Measurements from ENCODE around the gene MBNL1. TPM values are rescaled to one million over a fixed set of nuclear protein-coding genes. Genes with fewer than 3 reads are reported as not detected.

Gene MBNL1
- polyA plus RNA-seq, 3 donors = 190 to 204 (median 191) TPM

- intact Hi-C loops (cut with micrococcal nuclease) = loop anchor here in 1 of 2 donors (10.0 kb wide), 1 partner anchor 373 kb away; no protein-coding TSS in a partner anchor
- Histone ChIP-seq H3K36me3 (replicated peaks in 1 of 2; ENCODE audit: control insufficient read depth in 1 of 2, insufficient read depth in 2 of 2, low read length in 2 of 2) (peaks cover 76 to 80% of the 10 kb centered on the region in 2 donors), H3K79me2 (ENCODE audit: insufficient read depth, low read length) (peaks cover 98% of the 10 kb centered on the region)
Measured at GRCh38 chr3:152447511-152447910, 178.8 kb downstream of the MBNL1 start.

GRCh38 chr3:152448091-152448490 is 179.4 kb downstream of the MBNL1 start:
- Histone ChIP-seq H3K79me2 (ENCODE audit: insufficient read depth, low read length) (peaks cover 97% of the 10 kb centered on the region), H3K4me1 (ENCODE audit: control insufficient read depth in 1 of 2, insufficient read depth in 2 of 2, low read length in 2 of 2) (peaks cover 0 to 4% of the 10 kb centered on the region in 2 donors), H2AFZ (ENCODE audit: insufficient read depth, low read depth, low read length, poor library complexity, severe bottlenecking) (no peak overlapping the region), H3K27me3 (ENCODE audit: control insufficient read depth in 2 of 2, insufficient read depth in 2 of 2, low read length in 2 of 2) (no peaks in the 10 kb centered on the region), H3K36me3 (replicated peaks in 1 of 2; ENCODE audit: control insufficient read depth in 1 of 2, insufficient read depth in 2 of 2, low read length in 2 of 2) (peaks cover 80 to 83% of the 10 kb centered on the region in 2 donors), H3K4me2 (replicated peaks; ENCODE audit: extremely low read depth, low read length, poor library complexity, severe bottlenecking) (no peak overlapping the region), H3K27ac (ENCODE audit: low read depth in 1 of 2, low read length in 2 of 2) (no peak overlapping the region), H4K20me1 (ENCODE audit: insufficient read depth, low read length) (peaks cover 98% of the 10 kb centered on the region), H3K4me3 (replicated peaks in 1 of 3; ENCODE audit: low read depth in 2 of 3, low read length in 3 of 3) (no peak overlapping the region), H3K9ac (ENCODE audit: insufficient read depth, low read length, poor library complexity, severe bottlenecking) (no peak overlapping the region), H3K9me3 (replicated peaks in 1 of 2; ENCODE audit: control insufficient read depth in 1 of 2, insufficient read depth in 1 of 2, low read length in 2 of 2) (no peaks in the 10 kb centered on the region)
- peaks cover 4% of the 10 kb centered on the region for H3K4me1 Mint-ChIP-seq
- no peaks in the 10 kb centered on the region for H3K9me3 Mint-ChIP-seq
- DNase-seq = no peak
- intact Hi-C loops (cut with micrococcal nuclease) = loop anchor here in 1 of 2 donors (10.0 kb wide), 1 partner anchor 373 kb away; no protein-coding TSS in a partner anchor
- no CpG with 5 or more reads among the region's 1 CpG for WGBS (ENCODE audit: insufficient coverage)
- peaks cover 49 to 78% of the 10 kb centered on the region in 2 donors for H3K36me3 Mint-ChIP-seq
- no peaks in the 10 kb centered on the region for H3K27me3 Mint-ChIP-seq (ENCODE audit: low read depth in 3 of 3)
- peak overlapping the region in 1 of 7 donors; percentile 38 for H3K27ac Mint-ChIP-seq
- TF ChIP-seq, protein P1, sequence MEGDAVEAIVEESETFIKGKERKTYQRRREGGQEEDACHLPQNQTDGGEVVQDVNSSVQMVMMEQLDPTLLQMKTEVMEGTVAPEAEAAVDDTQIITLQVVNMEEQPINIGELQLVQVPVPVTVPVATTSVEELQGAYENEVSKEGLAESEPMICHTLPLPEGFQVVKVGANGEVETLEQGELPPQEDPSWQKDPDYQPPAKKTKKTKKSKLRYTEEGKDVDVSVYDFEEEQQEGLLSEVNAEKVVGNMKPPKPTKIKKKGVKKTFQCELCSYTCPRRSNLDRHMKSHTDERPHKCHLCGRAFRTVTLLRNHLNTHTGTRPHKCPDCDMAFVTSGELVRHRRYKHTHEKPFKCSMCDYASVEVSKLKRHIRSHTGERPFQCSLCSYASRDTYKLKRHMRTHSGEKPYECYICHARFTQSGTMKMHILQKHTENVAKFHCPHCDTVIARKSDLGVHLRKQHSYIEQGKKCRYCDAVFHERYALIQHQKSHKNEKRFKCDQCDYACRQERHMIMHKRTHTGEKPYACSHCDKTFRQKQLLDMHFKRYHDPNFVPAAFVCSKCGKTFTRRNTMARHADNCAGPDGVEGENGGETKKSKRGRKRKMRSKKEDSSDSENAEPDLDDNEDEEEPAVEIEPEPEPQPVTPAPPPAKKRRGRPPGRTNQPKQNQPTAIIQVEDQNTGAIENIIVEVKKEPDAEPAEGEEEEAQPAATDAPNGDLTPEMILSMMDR (IDR thresholded peaks at IDR 0.05) = no peak
- H3K4me3 Mint-ChIP-seq = no peak overlapping the region

More at GRCh38 chr3:152447511-152447910, 178.8 kb downstream of the MBNL1 start:
- WGBS (ENCODE audit: insufficient coverage) = no CpG with 5 or more reads among the region's 3 CpGs
- Mint-ChIP-seq H3K9me3 (no peaks in the 10 kb centered on the region), H3K27me3 (ENCODE audit: low read depth in 3 of 3) (no peaks in the 10 kb centered on the region), H3K36me3 (peaks cover 45 to 74% of the 10 kb centered on the region in 2 donors), H3K4me1 (peaks cover 7% of the 10 kb centered on the region), H3K4me3 (no peak overlapping the region), H3K27ac (peak overlapping the region in 4 of 7 donors; percentile 47 to 73 (median 56))
- DNase-seq = no peak
- Histone ChIP-seq H3K4me1 (ENCODE audit: control insufficient read depth in 1 of 2, insufficient read depth in 2 of 2, low read length in 2 of 2) (peaks cover 0 to 5% of the 10 kb centered on the region in 2 donors), H3K9ac (ENCODE audit: insufficient read depth, low read length, poor library complexity, severe bottlenecking) (no peak overlapping the region), H4K20me1 (ENCODE audit: insufficient read depth, low read length) (peaks cover 100% of the 10 kb centered on the region), H3K27me3 (ENCODE audit: control insufficient read depth in 2 of 2, insufficient read depth in 2 of 2, low read length in 2 of 2) (no peaks in the 10 kb centered on the region), H3K4me3 (replicated peaks in 1 of 3; ENCODE audit: low read depth in 2 of 3, low read length in 3 of 3) (no peak overlapping the region), H3K27ac (ENCODE audit: low read depth in 1 of 2, low read length in 2 of 2) (peak overlapping the region in 1 of 2 donors; percentile 20), H3K9me3 (replicated peaks in 1 of 2; ENCODE audit: control insufficient read depth in 1 of 2, insufficient read depth in 1 of 2, low read length in 2 of 2) (no peaks in the 10 kb centered on the region), H3K4me2 (replicated peaks; ENCODE audit: extremely low read depth, low read length, poor library complexity, severe bottlenecking) (no peak overlapping the region), H2AFZ (ENCODE audit: insufficient read depth, low read depth, low read length, poor library complexity, severe bottlenecking) (no peak overlapping the region)
- TF ChIP-seq, protein P1 (IDR thresholded peaks at IDR 0.05) = no peak
